KOPT-K1 (cell line): ENCODE measurements around the gene ORC1.

ENCODE experiments used
- H3K27ac ChIP-seq: fragments of 200-600 bp; sonication (generic); 2 replicates; pipeline ENCODE4 v1.5.1; 2016; ENCODE audit warnings: antibody characterized with exemption, mild to moderate bottlenecking, low read depth, low read length; ENCODE audit not compliant: poor library complexity, severe bottlenecking
- H3K36me3 ChIP-seq: fragments of 200-600 bp; sonication (generic); 2 replicates; pipeline ENCODE4 v1.5.1; 2017; ENCODE audit warnings: antibody characterized with exemption, mild to moderate bottlenecking, low read length, moderate library complexity; ENCODE audit not compliant: insufficient read depth
- H3K9me3 ChIP-seq: fragments of 200-600 bp; sonication (generic); 2 replicates; pipeline ENCODE4 v1.5.1; 2017; ENCODE audit warnings: antibody characterized with exemption, low read length, mild to moderate bottlenecking; ENCODE audit not compliant: insufficient read depth, poor library complexity, severe bottlenecking

ORC1 gene

GRCh38 chr1:52337439-52337838 is 66.8 kb downstream of the ORC1 start:
- Histone ChIP-seq H3K27ac (no peak overlapping the region), H3K36me3 (no peaks in the 10 kb centered on the region)

GRCh38 chr1:52334906-52335528 is 69.2 kb downstream of the ORC1 start:
- H3K9me3 ChIP-seq, result no peaks in the 10 kb centered on the region
- H3K36me3 ChIP-seq, result no peaks in the 10 kb centered on the region
- H3K27ac ChIP-seq, result no peak overlapping the region

More at GRCh38 chr1:52337439-52337838, 66.8 kb downstream of the ORC1 start:
- H3K9me3 ChIP-seq, result no peaks in the 10 kb centered on the region

DNA sequence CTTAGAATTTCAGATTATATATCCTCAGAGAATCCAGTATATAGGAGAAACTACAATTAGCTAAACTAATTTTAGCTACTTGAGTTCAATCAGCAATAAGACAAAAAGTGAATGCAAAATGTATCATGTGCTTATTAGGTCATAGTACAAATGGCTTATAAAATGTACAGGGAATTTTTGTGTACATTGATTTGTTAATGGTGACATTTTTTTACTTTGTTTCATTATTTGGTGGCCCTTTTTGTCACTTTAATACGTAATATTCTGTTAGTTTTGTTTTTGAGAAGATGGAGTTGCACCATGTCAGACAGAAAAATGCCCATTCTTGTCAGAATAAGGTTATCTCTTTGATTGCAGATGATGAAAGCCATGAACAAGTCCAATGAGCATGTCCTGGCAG is 71.8 kb downstream of the ORC1 start:
- Histone ChIP-seq H3K9me3 (no peaks in the 10 kb centered on the region), H3K36me3 (no peaks in the 10 kb centered on the region), H3K27ac (no peak overlapping the region)

- H3K27ac ChIP-seq, result no peak overlapping the region
- no peaks in the 10 kb centered on the region for H3K9me3 ChIP-seq
- no peaks in the 10 kb centered on the region for H3K36me3 ChIP-seq
These were observed 75.6 kb downstream of the ORC1 start for GRCh38 chr1:52328615-52329014.

DNA sequence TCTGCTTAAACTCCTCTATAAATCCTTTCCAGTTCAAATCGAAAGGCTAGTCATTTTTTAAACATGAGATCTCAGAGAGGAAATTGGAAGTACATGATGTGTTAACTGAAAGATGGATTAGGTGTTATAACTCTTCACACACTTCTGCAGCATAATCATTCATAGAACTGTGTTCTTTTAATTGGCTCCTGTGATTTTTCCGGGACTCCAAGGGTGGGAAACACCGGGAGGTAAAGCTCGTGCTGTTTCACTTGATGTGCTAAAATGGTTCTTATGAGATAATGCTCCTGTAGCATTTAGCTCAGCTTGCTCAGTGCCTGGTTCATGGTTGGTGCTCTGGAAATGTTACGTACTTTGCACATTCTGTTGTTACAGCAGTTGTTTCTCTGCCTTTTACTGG is 78.4 kb downstream of the ORC1 start:
- Histone ChIP-seq H3K27ac (no peak overlapping the region), H3K9me3 (no peaks in the 10 kb centered on the region), H3K36me3 (no peaks in the 10 kb centered on the region)

DNA sequence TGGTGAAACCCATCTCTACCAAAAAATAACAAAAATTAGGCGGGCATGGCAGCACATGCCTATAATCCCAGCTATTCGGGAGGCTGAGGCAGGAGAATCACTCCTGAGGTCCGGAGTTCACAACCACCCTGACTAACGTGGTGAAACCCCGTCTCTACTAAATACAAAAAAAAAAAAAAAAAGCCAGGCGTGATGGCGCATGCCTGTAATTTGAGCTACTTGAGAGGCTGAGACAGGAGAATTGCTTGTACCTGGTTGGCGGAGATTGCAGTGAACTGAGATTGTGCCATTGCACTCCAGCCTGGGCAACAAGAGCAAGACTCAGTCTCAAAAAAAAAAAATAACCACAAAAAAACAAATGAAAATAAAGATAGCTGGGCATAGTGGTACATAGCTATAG is 80.5 kb downstream of the ORC1 start:
- no peaks in the 10 kb centered on the region for H3K36me3 ChIP-seq
- H3K9me3 ChIP-seq, result no peaks in the 10 kb centered on the region
- no peak overlapping the region for H3K27ac ChIP-seq
